Stimulated activated CD8-positive, alpha-beta memory T cell treated with anti-CD3 and anti-CD28 coated beads, Interleukin-12 subunit alpha, Interleukin-12 subunit beta, amount 100 ng/mL, for 24 hours (primary cell): ENCODE measurements around the gene RTP5.

ENCODE experiments used
- DNase-seq: peaks from one replicate; pipeline ENCODE4 v3.0.0-alpha.2; 2020; ENCODE audit errors: extremely low read depth

The RTP5 gene

GRCh38 chr2:241857572-241858121 is 11.9 kb upstream of the RTP5 start:
- DNase-seq, result no peak

DNA sequence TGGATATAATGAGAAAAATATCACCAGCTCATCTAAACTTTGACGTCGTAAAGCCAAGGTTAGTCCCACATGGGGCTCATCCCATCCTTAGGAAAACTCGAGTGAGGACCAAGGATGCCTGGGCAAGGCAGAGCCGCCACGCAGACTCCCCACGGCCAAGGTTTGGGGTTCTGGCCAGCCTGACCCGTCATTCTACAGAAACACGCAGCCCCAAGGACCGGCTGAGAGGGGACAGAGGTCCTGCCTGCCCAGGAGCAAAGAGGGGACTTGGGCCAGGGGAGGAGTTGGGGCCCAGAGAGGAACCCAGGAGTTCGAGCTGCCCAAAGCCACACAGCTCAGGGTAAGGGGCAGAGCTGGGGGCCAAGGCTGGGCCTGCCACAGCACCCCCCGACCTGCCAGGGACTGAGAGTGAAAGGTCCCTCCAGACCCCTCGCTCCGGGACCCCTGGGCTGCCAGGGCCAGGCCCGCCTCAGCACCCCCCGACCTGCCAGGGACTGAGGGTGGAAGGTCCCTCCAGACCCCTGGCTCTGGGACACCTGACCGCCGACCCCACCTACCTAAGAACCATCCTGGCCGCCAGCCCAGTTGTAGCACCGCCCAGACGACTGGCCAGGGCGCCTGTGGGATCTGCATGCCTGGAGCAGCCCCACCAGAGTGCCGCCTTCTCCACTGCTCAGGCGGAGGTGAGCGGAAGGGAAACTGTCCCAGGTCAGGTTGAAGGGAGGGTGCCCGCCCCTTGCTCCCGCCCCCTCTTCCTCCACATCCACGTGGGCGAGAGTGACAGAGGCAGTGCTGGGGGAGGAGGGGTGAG is 11.1 kb upstream of the RTP5 start, which contains the start of gene PDCD1:
Gene PDCD1, minus strand, starts transcription at position 689 of the 811 bp plus-strand sequence. Its CDS starts 56 bp downstream, at position 633.
- DNase-seq, result no peak

GRCh38 chr2:241859017-241859435 is 10.5 kb upstream of the RTP5 start:
- no peak for DNase-seq

DNA sequence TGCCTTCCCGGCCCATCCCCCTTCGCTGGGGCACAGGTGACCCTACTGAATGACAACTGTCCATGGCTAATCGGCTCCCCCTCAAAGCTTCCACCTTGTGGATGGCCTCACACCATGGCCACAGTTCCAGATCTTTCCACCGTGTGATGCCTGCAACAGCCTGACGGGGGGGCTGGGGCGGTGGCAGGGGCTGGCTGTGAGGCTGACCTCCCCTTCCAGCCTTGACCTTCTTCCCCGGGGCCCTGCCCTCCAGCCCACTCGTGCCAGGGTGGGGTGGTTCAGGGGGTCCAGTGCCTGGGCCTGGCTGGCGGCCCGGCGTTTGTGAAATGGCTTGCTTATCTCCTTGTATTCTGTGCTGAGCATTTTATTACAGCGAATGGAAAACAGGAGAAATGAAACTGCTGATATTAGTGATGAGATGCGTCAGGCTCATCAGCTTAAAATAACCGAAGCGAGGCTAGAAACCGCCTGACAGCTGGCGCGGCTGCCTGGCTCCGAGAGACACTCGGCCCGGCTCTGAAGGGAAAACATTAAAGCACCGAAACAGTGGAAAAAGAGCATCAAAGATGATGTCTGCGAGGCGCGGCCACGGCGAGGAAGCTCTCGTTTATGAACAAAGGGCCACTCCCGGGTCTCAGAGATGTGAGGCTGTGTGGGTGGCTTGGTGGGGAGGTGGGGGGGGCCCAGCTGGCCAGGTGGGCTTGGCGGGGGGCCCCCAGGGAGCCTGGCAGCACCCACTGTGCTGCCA is 9.9 kb upstream of the RTP5 start:
- DNase-seq, result no peak

GRCh38 chr2:241860184-241861078 is 9.1 kb upstream of the RTP5 start:
- DNase-seq, result no peak

- no peak for DNase-seq
Measured at GRCh38 chr2:241861264-241861663, 8.3 kb upstream of the RTP5 start.

DNA sequence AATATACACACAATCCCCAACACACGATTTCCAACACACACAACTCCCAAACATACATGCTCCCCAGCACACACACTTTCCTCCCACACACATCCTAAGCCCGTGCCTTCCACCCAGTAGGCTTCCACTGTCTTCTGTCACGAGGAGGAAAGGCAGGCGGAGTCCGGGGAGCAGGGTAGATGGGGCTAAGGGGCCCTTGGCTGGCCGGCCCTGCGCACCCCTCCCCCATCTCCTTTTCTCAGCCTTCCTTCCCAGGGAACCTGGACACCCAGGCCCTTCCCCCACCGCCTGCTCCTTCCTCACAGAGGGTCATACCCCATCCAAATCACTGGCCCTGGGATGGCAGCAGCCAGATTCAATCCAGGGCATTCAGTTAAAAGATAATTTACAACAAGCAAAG is 7.4 kb upstream of the RTP5 start:
- no peak for DNase-seq

GRCh38 chr2:241862775-241863535 is 6.6 kb upstream of the RTP5 start:
- DNase-seq, result no peak

DNA sequence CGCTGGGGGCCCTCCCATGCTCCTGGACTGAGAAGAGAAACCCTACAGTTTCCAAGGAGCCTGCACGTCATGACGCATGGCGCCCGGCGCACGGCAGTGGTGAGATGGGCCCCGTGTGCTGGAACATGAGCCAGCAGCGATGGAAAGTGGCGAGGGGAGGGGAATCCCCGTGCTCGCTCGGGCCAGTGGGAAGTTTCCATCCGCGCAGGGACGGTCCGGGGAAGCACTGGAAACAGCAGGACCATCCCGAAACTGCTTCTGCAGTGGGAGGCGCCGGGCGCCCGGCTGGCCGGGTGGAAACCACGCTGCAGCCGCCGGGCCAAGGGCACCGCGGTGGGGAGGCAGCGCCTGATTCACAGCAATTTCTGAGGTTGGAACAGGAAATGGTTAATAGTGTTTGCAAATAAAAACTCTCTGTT is 6.0 kb upstream of the RTP5 start:
- DNase-seq, result no peak

GRCh38 chr2:241864168-241864849 is 5.2 kb upstream of the RTP5 start:
- no peak for DNase-seq

GRCh38 chr2:241864850-241865213 is 4.7 kb upstream of the RTP5 start:
- DNase-seq, result no peak

- no peak for DNase-seq
Measured at GRCh38 chr2:241865416-241865956, 4.0 kb upstream of the RTP5 start.

DNA sequence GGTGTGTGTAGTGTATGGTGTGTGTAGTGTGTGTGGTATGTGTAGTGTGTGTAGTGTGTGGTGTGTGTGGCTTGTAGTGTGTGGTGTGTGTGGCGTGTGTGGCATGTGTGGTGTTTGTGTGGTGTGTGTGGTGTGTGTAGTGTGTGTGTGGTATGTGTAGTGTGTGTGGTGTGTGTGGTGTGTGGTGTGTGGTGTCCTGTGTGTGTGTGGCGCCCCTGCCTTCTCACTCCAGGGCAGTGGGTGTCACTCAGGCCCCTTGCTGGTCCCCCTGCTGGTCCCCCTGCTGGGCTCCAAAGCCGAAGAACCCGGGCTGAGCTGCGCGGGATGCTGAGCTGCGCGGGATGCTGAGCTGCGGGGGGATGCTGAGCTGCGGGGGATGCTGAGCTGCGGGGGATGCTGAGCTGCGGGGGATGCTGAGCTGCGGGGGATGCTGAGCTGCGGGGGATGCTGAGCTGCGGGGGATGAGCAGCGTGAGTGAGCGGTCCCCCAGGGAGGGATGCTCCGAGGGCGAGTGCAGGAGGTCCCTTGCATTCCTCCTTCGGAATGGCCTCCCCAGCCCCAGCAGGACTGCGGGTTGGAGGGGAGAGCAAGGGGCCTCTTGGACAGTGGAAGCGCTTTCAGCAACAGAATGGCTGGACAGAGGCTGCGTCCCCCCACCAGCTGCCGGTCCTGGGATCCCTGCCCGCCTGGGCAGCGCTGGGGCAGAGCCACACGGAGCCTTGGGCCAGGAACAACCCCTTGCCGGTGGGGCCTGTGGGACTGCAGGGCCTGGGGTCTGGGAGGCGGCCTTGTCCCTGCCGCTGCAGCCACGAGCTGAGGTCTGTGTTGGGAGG is 3.4 kb upstream of the RTP5 start:
- DNase-seq, result no peak

GRCh38 chr2:241866790-241867645 is 2.5 kb upstream of the RTP5 start:
- DNase-seq, result no peak

DNA sequence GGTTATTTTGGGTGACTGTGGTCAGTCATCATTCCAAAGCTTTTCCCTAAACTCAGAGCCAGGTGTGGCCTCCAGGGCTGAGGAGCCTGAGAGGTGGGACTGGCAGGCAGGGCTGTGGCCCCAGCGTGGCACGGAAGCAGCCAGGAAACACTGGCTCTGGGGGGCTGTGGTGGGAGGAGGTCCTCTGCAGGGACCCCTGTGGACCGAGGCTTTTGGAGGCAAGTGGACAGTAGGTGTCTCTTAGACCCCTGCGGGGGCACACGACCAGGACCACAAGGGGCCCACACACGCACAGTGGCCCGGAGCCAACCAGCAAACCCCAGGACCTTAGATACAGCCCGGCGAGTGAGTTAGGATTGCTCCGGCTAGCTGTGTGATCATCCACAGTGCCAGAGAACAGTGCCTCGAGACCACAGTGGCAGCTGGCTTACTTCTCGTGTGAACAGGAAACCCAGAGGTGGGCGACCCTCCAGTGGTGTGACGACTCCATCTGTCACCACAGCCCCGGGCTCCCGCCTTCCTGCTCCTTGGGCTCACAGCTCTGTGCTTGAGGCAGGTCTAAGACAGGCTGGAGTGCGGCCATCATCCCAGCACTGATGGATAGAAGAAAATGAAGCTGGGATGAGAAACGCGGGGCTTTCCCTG is 1.6 kb upstream of the RTP5 start:
- DNase-seq, result peak; percentile 41

- no peak for DNase-seq
Measured at GRCh38 chr2:241868661-241869081, 858 bp upstream of the RTP5 start.

- DNase-seq, result no peak
Measured at GRCh38 chr2:241870081-241870541, 582 bp downstream of the RTP5 start.
